CD4-positive, CD25-positive, alpha-beta regulatory T cell (primary cell): ENCODE results near the gene GFPT2. TPM values are rescaled to one million over a fixed set of nuclear protein-coding genes. Genes with fewer than 3 reads are reported as not detected.

Experiments used
- ATAC-seq, 2 donors: fragments of 150-1000 bp; cut with Tn5 transposase; one replicate each; pipeline ENCODE4 v1.10.0; 2021; ENCODE audit warnings: low read depth in 2 of 2, moderate number of reproducible peaks in 2 of 2, moderate library complexity in 1 of 2
- DNase-seq, 3 donors: peaks; one replicate each; pipeline versions ENCODE4 v3.0.0 to v3.0.0-alpha.2; 2012 to 2022; ENCODE audit warnings: mixed read lengths in 1 of 3
- H3K27ac ChIP-seq: one replicate; pipeline ENCODE4 v1.7.0; 2013; ENCODE audit warnings: mild to moderate bottlenecking, low read length; ENCODE audit not compliant: insufficient read depth, poor library complexity, severe bottlenecking
- H3K27me3 ChIP-seq: one replicate; pipeline ENCODE4 v1.7.0; 2013; ENCODE audit warnings: low read length; ENCODE audit not compliant: control insufficient read depth, insufficient read depth
- H3K36me3 ChIP-seq: one replicate; pipeline ENCODE4 v1.7.0; 2013; ENCODE audit warnings: mild to moderate bottlenecking, low read length, moderate library complexity; ENCODE audit not compliant: control insufficient read depth, insufficient read depth
- H3K4me1 ChIP-seq: 2 replicates; pipeline ENCODE4 v1.7.0; 2013; ENCODE audit warnings: mild to moderate bottlenecking, low read length; ENCODE audit not compliant: insufficient read depth, control insufficient read depth, poor library complexity, severe bottlenecking
- H3K4me3 ChIP-seq: one replicate; pipeline ENCODE4 v1.7.0; 2013; ENCODE audit warnings: low read depth, mild to moderate bottlenecking, low read length, moderate library complexity
- H3K9me3 ChIP-seq, 2 experiments: 1 replicate in 1 of 2; 2 replicates in 1 of 2; pipeline ENCODE4 v1.7.0; 2013; ENCODE audit warnings: low read length in 2 of 2, mild to moderate bottlenecking in 1 of 2, moderate library complexity in 1 of 2; ENCODE audit not compliant: control insufficient read depth in 2 of 2
- H3K27ac Mint-ChIP-seq, 3 donors: one replicate each; pipeline ENCODE4 v1.8.0; 2020 to 2022; ENCODE audit warnings: mild to moderate bottlenecking in 3 of 3, mixed read lengths in 3 of 3, moderate library complexity in 2 of 3
- H3K27me3 Mint-ChIP-seq: one replicate; pipeline ENCODE4 v1.8.0; 2022; ENCODE audit warnings: mild to moderate bottlenecking, mixed read lengths
- H3K36me3 Mint-ChIP-seq: one replicate; pipeline ENCODE4 v1.8.0; 2020; ENCODE audit warnings: mixed read lengths
- H3K4me1 Mint-ChIP-seq, 4 donors: one replicate each; pipeline ENCODE4 v1.8.0; 2020 to 2022; ENCODE audit warnings: mixed read lengths in 4 of 4, mild to moderate bottlenecking in 1 of 4
- H3K4me3 Mint-ChIP-seq, 4 donors: one replicate each; pipeline ENCODE4 v1.8.0; 2020 to 2022; ENCODE audit warnings: mild to moderate bottlenecking in 4 of 4, mixed read lengths in 4 of 4, moderate library complexity in 3 of 4
- H3K9me3 Mint-ChIP-seq, 7 donors: one replicate each; pipeline ENCODE4 v1.8.0; 2020 to 2022; ENCODE audit warnings: mixed read lengths in 7 of 7, mild to moderate bottlenecking in 3 of 7, moderate library complexity in 2 of 7
- polyA plus RNA-seq, 4 donors: library from polyadenylated mRNA; unstranded; fragments of 300-500 nt; fragmentation: Illumina TruSeq; gene quantifications; one replicate each; pipeline ENCODE4 v1.2.3, GENCODE V29; 2021
- total RNA-seq: library from RNA; stranded (reverse); gene quantifications from one replicate; pipeline ENCODE4 v1.2.3, GENCODE V29; 2022

GFPT2 gene
- total and polyA plus RNA-seq, 5 donors from 2014 or later: 0.16 TPM; not detected in 4

- no peak overlapping the region for H3K4me3 ChIP-seq
- Mint-ChIP-seq H3K9me3 (no peaks in the 10 kb centered on the region), H3K4me1 (no peaks in the 10 kb centered on the region), H3K27ac (peak overlapping the region in 1 of 3 donors; percentile 41), H3K27me3 (peaks cover 4% of the 10 kb centered on the region), H3K4me3 (peak overlapping the region in 1 of 4 donors; percentile 44), H3K36me3 (no peaks in the 10 kb centered on the region)
- no peaks in the 10 kb centered on the region for H3K36me3 ChIP-seq
- no peaks in the 10 kb centered on the region for H3K27me3 ChIP-seq
- ATAC-seq (peak; percentile 69 to 71), DNase-seq (peak; percentile 57 to 68 (median 64))
- H3K9me3 ChIP-seq: no peaks in the 10 kb centered on the region
- no peak overlapping the region for H3K27ac ChIP-seq
- H3K4me1 ChIP-seq: peaks cover 5% of the 10 kb centered on the region
Measured at GRCh38 chr5:180315762-180316212, 37.3 kb downstream of the GFPT2 start.

GRCh38 chr5:180313677-180314505 lies 39.2 kb downstream of the GFPT2 start:
- DNase-seq: peak in 2 of 3 donors; percentile 58 to 87
- H3K9me3 Mint-ChIP-seq: no peaks in the 10 kb centered on the region
- Histone ChIP-seq H3K9me3 (no peaks in the 10 kb centered on the region), H3K27me3 (no peaks in the 10 kb centered on the region), H3K4me1 (peaks cover 5% of the 10 kb centered on the region), H3K27ac (peak overlapping the region; percentile 19), H3K4me3 (peak overlapping the region; percentile 34), H3K36me3 (no peaks in the 10 kb centered on the region)
- H3K4me3 Mint-ChIP-seq: peak overlapping the region in 3 of 4 donors; percentile 24 to 84 (median 78)
- no peaks in the 10 kb centered on the region for H3K36me3 Mint-ChIP-seq
- peak; percentile 63 to 86 for ATAC-seq
- H3K4me1 Mint-ChIP-seq: no peaks in the 10 kb centered on the region
- peak overlapping the region in 1 of 3 donors; percentile 81 for H3K27ac Mint-ChIP-seq
- H3K27me3 Mint-ChIP-seq: no peaks in the 10 kb centered on the region

- ATAC-seq: no peak
- H3K4me3 ChIP-seq: no peak overlapping the region
- peaks cover 5% of the 10 kb centered on the region for H3K4me1 ChIP-seq
- Mint-ChIP-seq H3K4me3 (peak overlapping the region in 1 of 4 donors; percentile 40), H3K4me1 (no peaks in the 10 kb centered on the region), H3K9me3 (no peaks in the 10 kb centered on the region), H3K27ac (no peak overlapping the region), H3K36me3 (no peaks in the 10 kb centered on the region), H3K27me3 (no peaks in the 10 kb centered on the region)
- H3K27me3 ChIP-seq: no peaks in the 10 kb centered on the region
- no peak for DNase-seq
- no peak overlapping the region for H3K27ac ChIP-seq
- H3K36me3 ChIP-seq: no peaks in the 10 kb centered on the region
- no peaks in the 10 kb centered on the region for H3K9me3 ChIP-seq
Measured at GRCh38 chr5:180311216-180311615, 41.9 kb downstream of the GFPT2 start.

- Histone ChIP-seq H3K27ac (no peak overlapping the region), H3K36me3 (no peaks in the 10 kb centered on the region), H3K4me3 (no peak overlapping the region), H3K27me3 (no peaks in the 10 kb centered on the region), H3K4me1 (no peaks in the 10 kb centered on the region), H3K9me3 (no peaks in the 10 kb centered on the region)
- H3K36me3 Mint-ChIP-seq: no peaks in the 10 kb centered on the region
- no peaks in the 10 kb centered on the region for H3K9me3 Mint-ChIP-seq
- H3K27ac Mint-ChIP-seq: no peak overlapping the region
- H3K27me3 Mint-ChIP-seq: peaks cover 4% of the 10 kb centered on the region
- H3K4me1 Mint-ChIP-seq: no peaks in the 10 kb centered on the region
- H3K4me3 Mint-ChIP-seq: no peak overlapping the region
- ATAC-seq (no peak), DNase-seq (no peak)
Measured at GRCh38 chr5:180306796-180307195, 46.3 kb downstream of the GFPT2 start.

GRCh38 chr5:180305481-180305880 lies 47.7 kb downstream of the GFPT2 start:
- H3K4me3 Mint-ChIP-seq: no peak overlapping the region
- no peaks in the 10 kb centered on the region for H3K4me1 Mint-ChIP-seq

GRCh38 chr5:180304431-180305375 lies 48.4 kb downstream of the GFPT2 start:
- Mint-ChIP-seq H3K9me3 (no peaks in the 10 kb centered on the region), H3K36me3 (no peaks in the 10 kb centered on the region), H3K27me3 (peaks cover 4% of the 10 kb centered on the region), H3K4me3 (no peak overlapping the region), H3K4me1 (no peaks in the 10 kb centered on the region), H3K27ac (no peak overlapping the region)
- no peaks in the 10 kb centered on the region for H3K4me1 ChIP-seq
- DNase-seq: no peak
- no peak overlapping the region for H3K27ac ChIP-seq
- H3K36me3 ChIP-seq: no peaks in the 10 kb centered on the region
- no peaks in the 10 kb centered on the region for H3K27me3 ChIP-seq
- no peak overlapping the region for H3K4me3 ChIP-seq
- H3K9me3 ChIP-seq: no peaks in the 10 kb centered on the region
- no peak for ATAC-seq

More at GRCh38 chr5:180305481-180305880, 47.7 kb downstream of the GFPT2 start:
- Histone ChIP-seq H3K4me1 (no peaks in the 10 kb centered on the region), H3K36me3 (no peaks in the 10 kb centered on the region), H3K27ac (no peak overlapping the region), H3K9me3 (no peaks in the 10 kb centered on the region), H3K4me3 (no peak overlapping the region), H3K27me3 (no peaks in the 10 kb centered on the region)
- Mint-ChIP-seq H3K27me3 (peaks cover 4% of the 10 kb centered on the region), H3K27ac (no peak overlapping the region), H3K9me3 (no peaks in the 10 kb centered on the region), H3K36me3 (no peaks in the 10 kb centered on the region)
- ATAC-seq: no peak
- DNase-seq: no peak

GRCh38 chr5:180304016-180304292 lies 49.2 kb downstream of the GFPT2 start:
- H3K4me3 ChIP-seq: no peak overlapping the region
- no peaks in the 10 kb centered on the region for H3K4me1 ChIP-seq

More at GRCh38 chr5:180304016-180304292, 49.2 kb downstream of the GFPT2 start:
- ATAC-seq (no peak), DNase-seq (no peak)
- Mint-ChIP-seq H3K27me3 (peaks cover 4% of the 10 kb centered on the region), H3K27ac (no peak overlapping the region), H3K36me3 (no peaks in the 10 kb centered on the region), H3K4me3 (no peak overlapping the region), H3K4me1 (no peaks in the 10 kb centered on the region), H3K9me3 (no peaks in the 10 kb centered on the region)
- Histone ChIP-seq H3K27ac (no peak overlapping the region), H3K36me3 (no peaks in the 10 kb centered on the region), H3K9me3 (no peaks in the 10 kb centered on the region), H3K27me3 (no peaks in the 10 kb centered on the region)
